Epidermal melanocyte (primary cell): ENCODE results near the gene PRR14L.
"Not testable (repeated sequence)": the region's sequence is repeated elsewhere in the genome, so short reads cannot be mapped to it uniquely, and the experiment has no call there.

ENCODE experiments used
- DNase-seq: peaks from one replicate; pipeline ENCODE4 v3.0.0; 2011; ENCODE audit warnings: low spot score; ENCODE audit not compliant: insufficient read length

PRR14L gene

DNA sequence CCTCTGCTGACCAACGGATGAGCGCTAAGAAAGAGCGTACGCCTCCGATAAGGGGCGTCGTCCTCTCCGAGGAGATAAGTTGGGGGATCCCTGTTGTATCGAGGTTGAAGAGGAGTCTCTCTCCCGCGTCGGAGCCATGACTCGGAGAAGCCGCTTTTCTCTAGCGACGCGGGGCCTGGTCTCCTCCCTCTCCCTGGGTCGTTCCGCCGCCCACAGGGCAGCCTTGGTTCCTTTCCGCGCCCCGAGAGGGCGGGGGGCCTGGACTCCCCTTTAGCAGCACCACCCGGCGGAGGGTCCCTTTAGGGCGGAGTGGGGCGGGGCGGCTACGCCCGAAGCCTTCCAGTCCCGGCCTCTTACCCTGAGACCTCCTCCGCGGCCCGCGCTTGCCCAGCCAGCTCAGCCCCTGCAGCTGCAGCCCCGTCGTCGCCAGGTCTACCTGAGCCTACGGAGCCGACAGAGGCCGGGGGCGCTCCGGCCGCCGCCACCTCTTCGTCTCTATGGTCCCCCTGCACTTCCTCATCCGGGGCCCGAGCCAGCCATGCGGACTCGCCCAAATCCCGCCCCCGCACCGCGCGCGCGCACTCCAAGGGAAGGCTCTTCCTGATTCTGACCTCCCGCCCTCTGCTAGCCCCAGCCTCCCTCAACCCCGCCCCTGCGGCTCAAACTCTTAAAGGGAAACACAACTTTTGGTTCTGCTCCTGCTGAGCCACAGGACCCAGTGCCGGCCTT, at the start of gene PRR14L:
Gene PRR14L, minus strand, starts transcription at position 497 of the 729 bp plus-strand sequence. CDS start 11,272 bp downstream, outside the sequence.
- DNase-seq = peak; percentile 76

DNA sequence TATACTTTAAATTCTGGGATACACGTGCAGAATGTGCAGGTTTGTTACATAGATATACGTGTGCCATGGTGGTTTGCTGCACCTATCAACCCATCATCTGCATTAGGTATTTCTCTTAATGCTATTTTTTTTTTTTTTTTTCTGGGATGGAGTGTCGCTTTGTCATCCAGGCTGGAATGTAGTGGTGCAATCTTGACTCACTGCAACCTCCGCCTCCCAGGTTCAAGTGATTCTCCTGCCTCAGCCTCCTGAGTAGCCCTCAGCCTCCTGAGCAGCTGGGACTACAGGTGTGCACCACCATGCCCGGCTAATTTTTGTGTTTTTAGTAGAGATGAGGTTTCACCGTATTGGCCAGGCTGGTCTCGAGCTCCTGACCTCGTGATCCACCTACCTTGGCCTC, 49.4 kb upstream of the PRR14L start:
- DNase-seq = not testable (repeated sequence)

DNA sequence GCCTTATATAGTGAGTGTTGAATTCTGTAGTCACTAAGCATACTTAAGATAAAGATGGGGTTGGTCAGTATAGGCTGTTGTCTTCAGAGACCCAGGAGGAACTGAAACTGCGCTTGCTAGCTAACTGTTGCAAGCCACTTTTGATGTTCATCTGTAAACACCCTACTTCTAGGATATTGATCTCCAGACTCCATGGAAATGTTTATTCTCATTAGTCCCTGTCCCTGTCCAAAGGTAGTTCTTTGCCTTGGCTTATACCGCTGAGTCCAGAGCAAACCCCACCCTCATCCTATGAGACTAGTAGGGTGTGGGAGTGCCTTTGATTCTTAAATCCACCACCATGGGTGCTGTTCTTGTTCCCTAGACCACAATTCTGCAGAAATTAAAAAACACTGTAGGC, 40.3 kb upstream of the PRR14L start:
- no peak for DNase-seq

DNA sequence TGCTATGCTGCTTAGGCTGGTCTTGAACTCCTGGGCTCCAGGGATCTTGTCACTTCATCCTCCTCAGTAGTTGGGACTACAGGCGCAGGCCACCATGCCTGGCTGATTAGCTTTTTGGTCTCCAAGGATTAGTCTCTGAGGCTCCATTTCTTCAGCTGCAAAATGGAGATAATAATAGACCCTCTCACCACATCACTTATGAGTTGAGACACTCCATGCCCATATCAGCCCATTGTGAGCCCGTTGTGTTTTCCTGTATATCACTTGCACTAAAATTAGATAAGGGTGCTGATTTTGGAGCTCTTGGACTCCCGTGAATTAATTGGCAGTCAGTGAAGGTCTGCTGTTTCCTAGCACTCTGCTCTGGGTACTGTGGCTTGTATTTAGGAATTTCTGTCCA, 39.9 kb upstream of the PRR14L start:
- DNase-seq = no peak

DNA sequence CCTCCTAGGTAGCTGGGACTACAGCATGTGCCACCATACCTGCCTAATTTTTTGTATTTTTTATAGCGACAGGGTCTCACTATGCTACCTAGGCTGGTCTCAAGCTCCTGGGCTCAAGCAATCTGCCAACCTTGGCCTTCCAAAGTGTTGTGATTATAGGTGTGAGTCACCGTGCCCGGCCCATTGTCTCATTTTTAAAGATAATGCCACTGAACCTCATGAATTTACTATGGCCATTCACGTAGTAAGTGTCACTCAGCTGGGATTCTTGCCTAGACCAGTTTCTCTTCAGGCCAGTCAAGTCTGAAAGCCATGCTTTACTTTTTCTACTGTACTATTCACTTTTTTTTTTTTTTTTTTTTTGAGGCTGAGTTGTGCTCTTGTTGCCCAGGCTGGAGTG, 26.3 kb upstream of the PRR14L start:
- no peak for DNase-seq

GRCh38 chr22:31773416-31773815, 23.5 kb upstream of the PRR14L start:
- DNase-seq = no peak

DNA sequence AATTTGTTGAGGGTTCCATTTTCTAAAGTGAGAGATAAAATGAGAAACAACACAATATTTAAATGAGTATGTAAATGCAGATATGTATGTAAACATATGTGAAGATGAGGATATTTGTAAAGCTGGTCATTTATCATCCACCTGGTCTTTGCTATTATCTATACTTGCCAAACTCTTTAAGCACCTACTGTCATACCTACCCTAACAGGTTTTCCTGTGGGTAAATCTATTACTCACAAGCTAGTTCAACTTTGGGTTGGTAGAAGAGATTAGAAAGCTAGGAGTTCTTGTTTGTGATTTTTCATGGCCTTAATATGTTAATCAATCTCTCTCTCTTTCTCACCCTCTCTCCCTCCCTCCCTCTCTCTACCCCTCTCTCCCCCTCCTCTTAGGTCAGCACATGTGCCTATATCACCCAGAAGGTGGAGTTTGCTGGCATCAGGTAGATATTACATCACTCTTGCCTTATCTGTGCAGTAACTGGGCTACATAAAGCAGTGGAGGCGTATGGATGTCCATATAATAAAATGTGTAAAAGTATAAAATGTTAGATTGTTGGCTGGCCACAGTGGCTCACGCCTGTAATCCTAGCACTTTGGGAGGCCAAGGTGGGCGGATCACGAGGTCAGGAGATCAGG, 18.6 kb upstream of the PRR14L start:
- DNase-seq = no peak

DNA sequence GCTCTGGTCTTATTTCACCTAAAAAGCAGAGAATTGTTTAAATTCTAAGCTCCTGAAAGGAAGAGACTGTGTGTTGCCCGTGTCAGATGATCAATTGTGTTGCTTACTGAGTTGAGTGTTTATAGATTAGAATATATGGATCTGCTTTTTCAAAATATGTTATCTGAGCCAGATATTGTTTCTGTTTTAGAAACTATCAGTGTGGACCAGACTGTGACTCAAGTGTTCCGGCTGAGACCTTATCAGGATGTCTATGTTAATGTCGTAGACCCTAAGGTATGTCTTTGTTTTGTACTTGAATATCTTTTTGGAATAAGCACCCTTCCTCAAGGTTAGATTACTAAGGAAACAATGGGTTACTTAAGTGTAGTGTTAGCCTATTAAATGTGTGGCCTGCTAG, 14.9 kb upstream of the PRR14L start:
- no peak for DNase-seq

DNA sequence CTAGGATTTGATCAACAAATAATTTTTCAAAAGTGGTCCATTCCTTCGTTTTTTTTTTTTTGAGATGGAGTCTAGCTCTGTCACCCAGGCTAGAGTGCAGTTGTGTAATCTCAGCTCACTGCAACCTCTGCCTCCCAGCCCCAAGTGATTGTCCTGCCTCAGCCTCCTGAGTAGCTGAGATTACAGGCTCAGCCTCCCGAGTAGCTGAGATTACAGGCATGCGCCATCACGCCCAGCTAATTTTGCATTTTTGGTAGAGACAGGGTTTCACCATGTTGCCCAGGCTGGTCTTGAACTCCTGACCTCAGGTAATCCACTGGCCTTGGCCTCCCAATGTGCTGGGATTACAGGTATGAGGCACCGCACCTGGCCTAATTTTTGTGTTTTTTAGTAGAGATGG, 8.9 kb upstream of the PRR14L start:
- DNase-seq = not testable (repeated sequence)

GRCh38 chr22:31757265-31757664, 7.3 kb upstream of the PRR14L start:
- DNase-seq = no peak

DNA sequence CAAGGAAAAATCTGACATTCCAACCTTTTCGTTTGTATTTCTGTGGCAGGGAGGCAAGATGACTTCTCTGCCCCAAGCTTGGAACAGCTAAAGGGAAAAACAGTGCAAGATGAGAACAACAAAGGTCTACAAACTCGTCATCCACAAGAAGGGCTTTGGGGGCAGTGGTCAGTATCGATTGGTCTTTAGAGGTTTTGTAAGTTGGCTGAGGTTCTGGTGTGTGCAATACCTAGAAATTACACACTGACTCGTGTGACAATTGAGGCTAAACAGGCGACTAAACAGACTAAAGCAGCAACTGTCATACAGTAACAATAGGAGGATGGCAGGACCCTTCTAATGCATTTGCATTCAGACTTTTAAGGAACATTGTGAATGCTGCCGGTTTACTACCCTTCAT, 4.9 kb upstream of the PRR14L start:
- DNase-seq = no peak

DNA sequence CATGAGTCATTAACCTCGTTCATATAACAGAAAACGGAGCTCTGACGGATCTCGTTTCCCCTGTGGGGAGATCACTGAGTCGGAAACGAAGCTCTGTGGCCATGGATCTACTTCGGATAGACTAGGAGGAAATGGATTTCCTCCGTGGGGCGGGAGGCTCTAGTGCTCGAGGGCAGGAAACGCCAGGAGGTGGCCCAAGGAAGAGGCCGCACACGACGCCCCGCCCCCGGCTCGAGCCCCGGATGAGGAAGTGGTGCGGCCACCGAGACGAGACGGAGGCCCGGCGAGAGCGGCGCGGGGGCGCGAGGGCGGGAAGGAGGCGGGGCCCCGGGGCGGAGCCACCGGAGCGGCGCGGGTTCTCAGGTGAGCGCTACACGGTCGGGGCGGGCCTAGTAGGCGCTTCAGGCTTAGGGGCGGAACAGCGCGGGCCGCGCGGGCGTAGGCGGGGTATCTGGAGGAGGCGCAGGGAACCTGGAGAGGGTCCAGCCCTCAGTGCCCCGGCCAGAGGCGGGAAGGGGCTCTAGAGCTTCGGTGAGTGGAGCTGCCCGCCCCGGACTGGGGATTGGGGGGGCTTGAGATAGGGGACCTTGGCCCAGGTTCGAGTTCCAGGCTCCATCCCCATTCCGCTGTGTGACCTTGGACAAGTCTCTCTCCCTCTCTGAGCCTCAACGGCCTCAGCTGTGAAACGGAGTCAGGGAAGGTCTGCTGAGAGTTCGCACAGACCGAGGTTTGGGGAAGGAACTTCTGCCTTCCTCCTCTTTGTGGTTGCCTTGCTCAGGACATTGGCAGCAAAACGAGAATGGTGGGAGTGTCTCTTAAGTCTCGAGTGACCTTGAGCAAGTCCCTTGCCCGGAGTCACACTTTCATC, 3.9 kb upstream of the PRR14L start, which contains the start of gene DEPDC5:
Gene DEPDC5, plus strand, starts transcription at position 386 of the 868 bp plus-strand sequence. CDS start 903 bp downstream, outside the sequence.
- DNase-seq = peak; percentile 86

GRCh38 chr22:31753005-31753633, 3.2 kb upstream of the PRR14L start:
- DNase-seq = no peak

- DNase-seq = no peak
Measured at GRCh38 chr22:31752096-31752847, 2.3 kb upstream of the PRR14L start.

GRCh38 chr22:31750365-31751284, 693 bp upstream of the PRR14L start:
- no peak for DNase-seq

- DNase-seq = no peak
Measured at GRCh38 chr22:31748490-31748889, 1.4 kb downstream of the PRR14L start.

DNA sequence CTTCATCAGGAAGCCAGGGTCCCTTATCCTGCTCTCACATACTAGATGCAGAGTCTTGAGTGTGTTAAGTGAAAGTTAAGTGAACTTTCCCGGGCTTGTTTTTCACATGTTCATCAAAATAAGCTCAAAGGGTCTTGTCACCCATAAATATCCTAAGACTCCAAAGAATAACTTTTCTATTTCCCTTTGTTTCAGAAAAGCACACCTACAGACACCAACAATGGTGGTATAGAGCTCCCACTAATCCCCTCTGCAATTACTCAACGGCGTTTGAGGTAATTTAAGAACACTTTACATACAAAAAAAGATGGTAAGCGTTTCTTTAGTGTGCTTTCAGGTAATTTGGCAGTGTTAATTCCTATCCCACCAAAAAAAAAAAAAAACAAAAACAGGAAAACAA, 2.5 kb downstream of the PRR14L start:
- DNase-seq = no peak

DNA sequence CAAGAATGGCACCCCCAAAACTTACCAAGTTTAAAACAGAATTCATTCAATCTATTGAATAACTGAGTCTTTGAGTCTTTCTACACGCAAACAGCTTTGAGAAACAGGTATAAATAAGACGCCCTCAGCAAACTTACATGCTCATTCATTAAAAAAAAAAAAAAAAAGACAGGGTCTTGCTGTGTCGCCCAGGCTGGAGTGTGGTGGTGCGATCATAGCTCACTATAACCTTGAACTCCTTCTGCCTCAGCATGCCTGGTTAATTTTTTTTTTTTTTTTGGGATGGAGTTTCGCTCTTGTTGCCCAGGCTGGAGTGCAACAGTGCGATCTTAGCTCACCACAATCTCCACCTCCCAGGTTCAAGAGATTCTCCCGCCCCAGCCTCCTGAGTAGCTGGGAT, 6.1 kb downstream of the PRR14L start:
- DNase-seq = no peak

DNA sequence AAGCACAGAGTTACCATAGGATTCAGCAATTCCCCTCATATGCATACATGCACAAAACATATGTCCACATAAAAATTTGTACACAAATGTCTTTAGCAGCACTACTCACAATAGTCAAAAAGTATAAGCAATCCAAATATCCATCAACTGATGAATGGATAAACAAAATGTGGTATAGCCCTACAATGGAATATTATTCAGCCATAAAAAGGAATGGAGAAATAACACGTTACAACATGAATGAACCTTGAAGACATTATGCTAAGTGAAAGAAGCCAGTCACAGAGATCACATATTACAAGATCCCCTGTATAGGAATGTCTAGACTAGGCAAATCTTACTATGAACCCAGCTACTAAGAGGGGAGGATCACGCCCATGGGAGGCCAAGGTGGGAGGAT, 7.2 kb downstream of the PRR14L start:
- DNase-seq = no peak

DNA sequence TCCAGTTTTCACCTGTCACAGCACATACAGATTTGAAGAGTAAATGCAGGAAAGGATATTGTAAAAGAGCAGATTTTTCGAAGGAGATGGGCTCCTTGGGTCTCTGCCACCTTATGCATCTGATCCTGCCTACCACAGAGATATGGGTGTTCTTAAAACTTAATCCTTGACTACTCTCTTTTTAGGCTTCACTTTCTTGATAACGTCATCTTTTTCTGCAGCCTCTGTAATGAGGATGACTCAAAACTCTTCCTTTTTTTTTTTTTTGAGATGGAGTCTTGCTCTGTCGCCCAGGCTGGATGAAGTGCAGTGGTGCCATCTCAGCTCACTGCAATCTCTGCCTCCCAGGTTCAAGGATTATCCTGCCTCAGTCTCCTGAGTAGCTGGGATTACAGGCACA, 7.8 kb downstream of the PRR14L start:
- no peak for DNase-seq
